Measurements from ENCODE around the gene KCNJ5.

DNA sequence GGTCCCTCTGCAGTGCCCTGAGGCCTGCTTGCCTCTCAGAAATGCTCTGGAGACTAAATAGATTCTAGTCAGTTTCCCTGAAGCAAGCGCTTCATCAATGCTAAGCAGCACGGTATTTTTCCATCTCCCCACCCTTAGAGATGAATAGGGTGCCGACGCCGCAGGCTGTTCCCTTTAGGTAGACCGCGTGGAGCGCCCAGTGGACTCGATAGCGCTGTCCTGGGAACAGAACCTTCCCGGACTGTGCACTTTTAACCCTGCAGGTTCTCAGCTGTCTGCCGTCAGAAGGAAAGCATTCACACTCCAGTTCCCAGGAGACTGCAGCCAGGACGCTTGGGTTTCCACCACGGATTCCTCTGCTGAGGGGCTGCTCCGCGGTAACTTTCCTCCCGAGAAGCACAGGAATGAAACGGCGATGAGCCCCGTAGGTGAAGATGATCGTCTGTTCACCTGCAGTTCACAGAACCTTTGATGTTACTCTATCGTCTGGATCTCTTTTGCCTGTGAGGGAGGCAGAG is 15.0 kb upstream of the KCNJ5 start:
- TF ChIP-seq ZNF274 (IDR thresholded peaks at IDR 0.05; ENCODE audit: low read depth, low read length) (no peak), YY1 (IDR thresholded peaks at IDR 0.05; ENCODE audit: insufficient read depth, insufficient read length) (no peak)

Data from NT2/D1 (cell line).